HEK293T (cell line): ENCODE results near the gene ACACB.
A peak's percentile ranks its signal among the peaks of the same experiment; 100 is the strongest.

Experiments used
- CTCF ChIA-PET: fragments of 350-600 bp; formaldehyde crosslinking; extraction: SDS; loops from one replicate; lab custom pipeline; 2021; ENCODE audit warnings: antibody characterized with exemption, inconsistent platforms; lab: Yijun Ruan, JAX
- POLR2A ChIA-PET: fragments of 350-600 bp; formaldehyde crosslinking; extraction: SDS; loops from one replicate; lab custom pipeline; 2020; ENCODE audit warnings: antibody characterized with exemption, inconsistent platforms; lab: Yijun Ruan, JAX
- DNase-seq: peaks from one replicate; pipeline ENCODE4 v3.0.0; 2012; ENCODE audit warnings: mixed read lengths; ENCODE audit errors: extremely low spot score
- BHLHE40 ChIP-seq: fragments of 450-650 bp; IDR thresholded peaks from 2 replicates; pipeline ENCODE4 v1.6.1; 2016; ENCODE audit warnings: mild to moderate bottlenecking, moderate library complexity, borderline replicate concordance
- ELF4 ChIP-seq: fragments of 450-650 bp; IDR thresholded peaks from 2 replicates; pipeline ENCODE4 v1.6.1; 2017; ENCODE audit warnings: antibody characterized with exemption
- FOXA1 ChIP-seq: fragments of 450-650 bp; IDR thresholded peaks from 2 replicates; pipeline ENCODE4 v1.6.1; 2016; ENCODE audit warnings: mild to moderate bottlenecking
- FOXK2 ChIP-seq: fragments of 450-650 bp; IDR thresholded peaks from 2 replicates; pipeline ENCODE4 v1.6.1; 2016; ENCODE audit warnings: mild to moderate bottlenecking
- FOXM1 ChIP-seq: fragments of 450-650 bp; IDR thresholded peaks from 2 replicates; pipeline ENCODE4 v1.6.1; 2017; ENCODE audit warnings: mild to moderate bottlenecking, borderline replicate concordance
- HDGF ChIP-seq: fragments of 450-650 bp; IDR thresholded peaks from 2 replicates; pipeline ENCODE4 v1.6.1; 2017; ENCODE audit warnings: antibody characterized with exemption, borderline replicate concordance
- L3MBTL2 ChIP-seq: fragments of 450-650 bp; conservative IDR thresholded peaks from 2 replicates; pipeline ENCODE4 v1.6.1; 2016; ENCODE audit warnings: mild to moderate bottlenecking
- LEF1 ChIP-seq: fragments of 450-650 bp; IDR thresholded peaks from 2 replicates; pipeline ENCODE4 v1.6.1; 2017; ENCODE audit warnings: mild to moderate bottlenecking, borderline replicate concordance
- NFRKB ChIP-seq: fragments of 450-650 bp; IDR thresholded peaks from 2 replicates; pipeline ENCODE4 v1.6.1; 2016; ENCODE audit warnings: mild to moderate bottlenecking, moderate library complexity
- PKNOX1 ChIP-seq: fragments of 450-650 bp; IDR thresholded peaks from 2 replicates; pipeline ENCODE4 v1.6.1; 2016
- SP1 ChIP-seq: fragments of 450-650 bp; IDR thresholded peaks from 2 replicates; pipeline ENCODE4 v1.6.1; 2017
- SUZ12 ChIP-seq: fragments of 450-650 bp; IDR thresholded peaks from 2 replicates; pipeline ENCODE4 v1.6.1; 2016; ENCODE audit warnings: mild to moderate bottlenecking
- TARDBP ChIP-seq: fragments of 450-650 bp; IDR thresholded peaks from 2 replicates; pipeline ENCODE4 v1.6.1; 2016
- ZNF384 ChIP-seq: fragments of 450-650 bp; IDR thresholded peaks from 2 replicates; pipeline ENCODE4 v1.6.1; 2016

Gene ACACB

GRCh38 chr12:109087250-109087649 is 29.1 kb upstream of the ACACB start:
- POLR2A ChIA-PET: interaction anchor here (0.7 kb wide), 1 partner anchor 526 kb away, joined by 3 read pairs; the partner anchor contains the start of gene SART3
- CTCF ChIA-PET: interaction anchor here (0.6 kb wide), 1 partner anchor 168 kb away, joined by 3 read pairs; no protein-coding TSS in a partner anchor
- TF ChIP-seq NFRKB (no peak), FOXK2 (no peak), ELF4 (no peak), SP1 (no peak), SUZ12 (no peak), ZNF384 (no peak)
- DNase-seq: no peak

- no peak for DNase-seq
- TF ChIP-seq PKNOX1: no peak
- no peak for TF ChIP-seq L3MBTL2
- no peak for TF ChIP-seq TARDBP
- TF ChIP-seq ELF4: no peak
- no peak for TF ChIP-seq SP1
- no peak for TF ChIP-seq ZNF384
- ChIA-PET POLR2A (no interaction called here), CTCF (no interaction called here)
These were observed 27.6 kb upstream of the ACACB start for GRCh38 chr12:109088818-109089217.

GRCh38 chr12:109089683-109090082 is 26.7 kb upstream of the ACACB start:
- POLR2A ChIA-PET: no interaction called here
- TF ChIP-seq SP1 (no peak), FOXK2 (no peak), NFRKB (no peak), LEF1 (no peak), L3MBTL2 (no peak), SUZ12 (no peak), HDGF (no peak), PKNOX1 (no peak), ELF4 (no peak)
- DNase-seq: no peak
- CTCF ChIA-PET: no interaction called here

GRCh38 chr12:109092497-109093021 is 23.8 kb upstream of the ACACB start:
- DNase-seq: no peak
- POLR2A ChIA-PET: interaction anchor here (0.6 to 1.6 kb wide), 4 partner anchors 8 to 234 kb away, joined by 3 read pairs; no protein-coding TSS in a partner anchor
- CTCF ChIA-PET: interaction anchor here (0.8 to 1.1 kb wide), 2 partner anchors 142 to 207 kb away, joined by 3 to 4 read pairs; no protein-coding TSS in a partner anchor
- no peak for TF ChIP-seq FOXK2
- TF ChIP-seq NFRKB: no peak
- no peak for TF ChIP-seq HDGF
- TF ChIP-seq ZNF384: no peak
- TF ChIP-seq ELF4: no peak

- ChIA-PET POLR2A (interaction anchor here (0.6 to 1.6 kb wide), 4 partner anchors 9 to 423 kb away, joined by 3 read pairs; no protein-coding TSS in a partner anchor), CTCF (interaction anchor here (0.8 to 1.1 kb wide), 2 partner anchors 143 to 208 kb away, joined by 3 to 4 read pairs; no protein-coding TSS in a partner anchor)
- DNase-seq: peak; percentile 92
- no peak for TF ChIP-seq BHLHE40
- peak; percentile 46; the same call in 1 of the 2 replicates for TF ChIP-seq ELF4
- no peak for TF ChIP-seq FOXK2
- peak; percentile 99 for TF ChIP-seq L3MBTL2
- 0 out of 2 replicates have a peak, but pooled peaks have one; percentile 18 for TF ChIP-seq FOXM1
These were observed 23.1 kb upstream of the ACACB start, which contains the start of gene ALKBH2 for GRCh38 chr12:109093022-109093918. TSS of gene ALKBH2 (minus strand) at chr12:109093472. CDS start at chr12:109092786, 686 bp downstream.

- CTCF ChIA-PET: no interaction called here
- no peak for DNase-seq
- no peak for TF ChIP-seq HDGF
- no peak for TF ChIP-seq BHLHE40
- TF ChIP-seq FOXM1: no peak
- TF ChIP-seq FOXA1: no peak
- no peak for TF ChIP-seq ZNF384
- TF ChIP-seq SP1: no peak
- POLR2A ChIA-PET: interaction anchor here (0.6 to 0.8 kb wide), 2 partner anchors 11 to 58 kb away, joined by 3 to 4 read pairs; no protein-coding TSS in a partner anchor
These were observed 19.3 kb upstream of the ACACB start for GRCh38 chr12:109097140-109097434.

GRCh38 chr12:109097435-109098182 is 18.8 kb upstream of the ACACB start, which contains the start of gene UNG:
TSS of gene UNG (plus strand) at chr12:109097597. CDS start at chr12:109097680, 83 bp downstream.
- POLR2A ChIA-PET: interaction anchor here (0.6 to 0.8 kb wide), 2 partner anchors 11 to 57 kb away, joined by 3 to 4 read pairs; no protein-coding TSS in a partner anchor

More at GRCh38 chr12:109097435-109098182, 18.8 kb upstream of the ACACB start, which contains the start of gene UNG:
- 0 out of 2 replicates have a peak, but pooled peaks have one; percentile 81 for TF ChIP-seq FOXK2
- no peak for TF ChIP-seq ELF4
- TF ChIP-seq L3MBTL2: peak; percentile 96
- DNase-seq: peak; percentile 95
- CTCF ChIA-PET: no interaction called here
